Hematopoietic multipotent progenitor cell treated with erythropoietin and hydrocortisone succinate and interleukin-3 and kit ligand, for 8 days (in vitro differentiated cells): ENCODE results near the gene ZAR1.

ENCODE experiments used
- DNase-seq: peaks from one replicate; pipeline ENCODE4 v3.0.0-alpha.2; 2015

Gene ZAR1

GRCh38 chr4:48490680-48491513, 845 bp downstream of the ZAR1 start:
- DNase-seq, result peak; percentile 46

DNA sequence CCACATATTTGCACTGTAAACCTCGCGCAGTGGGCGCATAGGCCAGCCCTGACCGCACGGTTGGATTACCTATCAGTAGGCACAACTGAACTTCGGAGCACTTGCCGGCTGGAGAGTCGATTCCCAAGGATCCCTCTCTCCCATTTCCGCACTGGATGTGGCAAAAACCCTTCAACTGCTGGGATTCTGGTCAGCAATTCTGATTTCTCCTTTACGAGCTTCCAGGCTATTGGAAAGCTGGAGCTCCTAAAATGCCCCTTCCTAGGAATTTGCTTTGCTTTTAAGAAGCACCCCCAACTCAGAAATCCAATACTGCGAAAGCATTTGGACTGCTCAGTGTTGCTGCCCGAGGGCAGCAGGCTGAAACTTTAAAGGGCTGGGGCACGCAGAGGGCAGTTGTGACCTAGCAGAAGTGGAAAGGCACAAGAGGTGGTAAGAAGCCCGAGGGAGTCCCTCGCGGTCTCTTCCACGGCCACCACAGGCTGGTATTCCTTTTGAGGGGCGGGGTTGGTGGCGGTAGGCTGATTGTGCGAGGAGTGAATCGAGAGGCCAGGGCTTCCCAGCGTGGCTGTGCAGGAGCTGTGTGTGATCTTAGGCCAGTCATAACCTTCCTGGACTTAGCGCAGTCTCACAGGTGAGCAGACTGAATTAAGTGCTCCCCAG, 1.6 kb downstream of the ZAR1 start:
- no peak for DNase-seq

- no peak for DNase-seq
Measured at GRCh38 chr4:48493452-48494100, 3.5 kb downstream of the ZAR1 start.

DNA sequence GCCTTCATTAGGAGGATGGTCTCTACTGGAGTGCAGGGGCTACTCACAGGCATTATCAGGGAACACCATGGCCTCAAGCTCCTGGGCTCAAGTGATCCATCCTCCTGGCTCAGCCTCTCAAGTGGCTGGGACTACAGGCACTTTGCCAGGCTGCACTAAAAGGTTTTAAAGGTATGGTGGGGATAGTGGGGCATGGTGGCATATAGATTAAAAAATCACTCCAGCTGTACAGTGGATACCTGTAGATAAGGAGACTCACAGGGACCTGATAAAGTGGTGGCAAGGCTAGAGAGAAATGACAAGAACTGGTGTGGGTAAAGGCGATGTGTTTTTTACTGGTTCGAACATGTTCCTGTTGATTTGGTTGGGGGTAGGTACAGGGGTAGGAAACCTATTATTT, 5.9 kb downstream of the ZAR1 start:
- peak; percentile 87 for DNase-seq

GRCh38 chr4:48498895-48499294, 8.8 kb downstream of the ZAR1 start:
- DNase-seq, result no peak

GRCh38 chr4:48499551-48500066, 9.6 kb downstream of the ZAR1 start:
- no peak for DNase-seq

GRCh38 chr4:48503233-48504025, 13.4 kb downstream of the ZAR1 start:
- no peak for DNase-seq

DNA sequence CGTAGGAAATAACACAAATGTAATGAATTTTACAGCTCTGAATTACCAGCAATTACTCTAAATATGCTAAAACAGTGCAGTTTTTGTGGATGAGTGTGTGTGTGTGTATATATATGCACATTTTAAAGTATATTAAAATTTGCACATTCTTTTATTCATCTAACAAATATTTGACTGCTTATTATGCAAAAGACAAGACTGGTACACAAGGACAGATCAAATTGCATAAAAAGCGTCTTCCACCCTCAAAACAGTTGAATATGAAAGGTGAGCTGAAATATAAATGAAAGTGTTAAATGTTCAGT, 13.9 kb downstream of the ZAR1 start:
- no peak for DNase-seq

DNA sequence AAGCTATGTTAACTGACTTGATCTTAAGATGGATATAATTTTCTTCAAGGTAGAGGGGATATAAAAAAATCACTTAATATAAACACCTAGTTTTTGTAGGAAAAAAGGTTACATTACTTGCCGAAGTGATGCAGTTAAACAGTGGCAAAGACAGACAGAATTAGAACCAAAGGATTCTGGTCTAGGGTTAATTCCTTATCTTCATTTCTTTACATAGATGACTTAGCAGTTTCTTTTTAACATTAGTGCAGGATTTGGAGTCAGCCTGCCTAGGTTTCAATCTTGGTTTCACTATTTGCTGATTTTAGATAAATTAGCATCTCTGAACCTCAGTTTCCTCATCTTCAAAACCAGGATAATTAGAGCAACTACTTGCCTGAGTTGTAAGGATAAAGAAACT, 14.3 kb downstream of the ZAR1 start:
- peak; percentile 35 for DNase-seq

DNA sequence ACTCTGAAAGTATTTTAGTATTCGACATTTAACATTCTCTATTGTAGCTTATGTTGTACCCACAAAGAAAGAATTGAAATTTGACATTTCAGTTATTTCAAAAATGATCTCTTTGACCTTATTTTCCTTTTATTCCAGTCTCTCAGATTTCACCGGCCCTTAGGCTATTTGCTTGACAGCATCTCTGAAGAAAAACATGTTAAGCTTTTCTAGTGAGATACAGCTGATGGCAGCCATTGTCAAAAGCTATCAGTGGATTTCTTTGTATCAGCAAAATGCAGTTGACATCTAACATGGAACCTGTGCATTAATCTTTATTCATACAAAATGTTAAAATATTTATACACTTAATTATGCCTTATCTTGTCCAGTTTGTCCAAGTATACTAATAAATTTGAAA, 16.7 kb downstream of the ZAR1 start:
- DNase-seq, result no peak

GRCh38 chr4:48509543-48509942, 19.5 kb downstream of the ZAR1 start:
- no peak for DNase-seq

DNA sequence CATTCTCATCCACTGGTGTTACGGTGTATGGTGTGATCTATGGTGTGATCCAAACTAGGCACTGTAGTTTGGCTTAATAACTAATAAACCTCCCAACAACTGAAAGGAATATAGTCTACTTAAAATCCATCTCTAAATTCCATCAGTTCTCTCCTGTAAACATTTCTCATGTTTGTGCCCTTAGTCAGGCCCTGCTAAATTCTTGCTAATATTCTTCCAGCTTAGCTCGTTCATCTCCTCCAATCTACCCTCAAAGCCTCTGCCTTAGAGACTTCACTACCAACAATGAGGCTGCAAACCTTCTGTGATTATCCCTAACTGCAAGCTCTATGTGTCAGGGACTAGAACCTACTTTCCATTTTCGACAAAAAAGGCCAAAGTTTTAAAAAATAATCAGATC, 28.1 kb downstream of the ZAR1 start:
- no peak for DNase-seq

DNA sequence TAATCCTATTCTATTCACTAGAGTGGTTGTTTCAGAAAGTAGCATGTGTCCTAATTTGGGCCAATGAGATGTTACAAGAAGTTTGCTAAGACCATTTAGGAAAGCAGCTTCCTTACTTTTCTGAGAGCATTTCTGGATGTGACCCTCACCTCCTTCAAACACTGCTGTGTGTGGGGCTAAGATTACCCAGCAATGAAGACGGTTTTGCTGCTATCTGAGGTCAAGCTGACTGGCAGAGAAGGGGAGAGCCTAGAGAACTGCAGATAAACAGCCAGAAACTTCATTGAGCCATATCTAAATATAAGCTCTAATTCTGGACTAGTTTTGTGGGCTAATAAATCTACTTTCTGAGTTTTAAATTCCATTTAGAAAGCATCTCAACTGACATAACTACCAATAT, 36.4 kb downstream of the ZAR1 start:
- peak; percentile 52 for DNase-seq

DNA sequence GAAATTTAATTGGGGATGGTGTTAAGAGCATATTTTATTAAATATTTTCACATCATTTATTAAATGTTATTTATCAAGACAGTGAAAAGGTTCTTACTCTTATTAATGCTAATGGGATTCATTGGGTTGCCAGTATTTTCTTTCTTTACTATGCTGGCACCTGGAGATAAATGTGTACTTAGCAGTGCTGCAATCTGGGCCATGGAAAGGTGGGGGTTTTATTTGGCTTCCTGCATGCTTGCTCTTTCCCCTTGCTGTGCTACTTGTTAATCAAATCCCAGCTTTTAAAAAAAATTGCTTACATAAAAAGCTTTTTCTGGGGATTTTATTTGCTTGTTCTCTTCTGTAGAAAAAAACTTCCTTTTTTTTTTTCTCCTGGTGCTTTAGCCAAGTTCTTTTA, 48.3 kb downstream of the ZAR1 start:
- no peak for DNase-seq

- no peak for DNase-seq
Measured at GRCh38 chr4:48539597-48539996, 49.5 kb downstream of the ZAR1 start.

DNA sequence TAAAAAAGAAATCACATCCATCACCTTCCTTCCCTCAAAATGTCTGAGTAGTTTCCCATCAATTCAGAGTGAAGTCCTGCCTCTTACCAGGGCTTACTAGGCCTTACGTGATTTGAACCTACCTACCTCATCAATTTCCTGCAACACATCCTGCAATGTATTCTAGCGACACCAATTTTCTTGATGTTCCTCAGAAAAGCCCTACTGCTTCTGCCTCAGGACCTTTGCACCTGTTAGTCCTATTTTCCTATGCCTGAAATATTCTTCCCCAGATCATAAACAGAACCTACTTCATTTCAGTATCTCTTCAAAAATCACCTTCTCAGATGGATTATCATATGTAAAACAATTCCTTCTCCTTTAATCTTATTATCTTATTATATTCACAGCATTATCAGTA, 52.8 kb downstream of the ZAR1 start:
- no peak for DNase-seq

GRCh38 chr4:48543796-48544195, 53.7 kb downstream of the ZAR1 start:
- no peak for DNase-seq
